Breast epithelium (tissue), 3 donors: Measurements from ENCODE around the gene ATP8B3.

Experiments
- POLR2A ChIP-seq: fragments of 450-650 bp; IDR thresholded peaks from one replicate; pipeline ENCODE4 v1.6.1; 2016; ENCODE audit warnings: antibody characterized with exemption, mild to moderate bottlenecking, moderate library complexity
- POLR2AphosphoS5 ChIP-seq, 3 donors: sonication (generic); formaldehyde crosslinking; IDR thresholded peaks; one replicate each; pipeline ENCODE4 v1.6.1; 2017; ENCODE audit warnings: antibody characterized with exemption in 3 of 3
- TF ChIP-seq, protein P1 (sequence below), 3 donors: fragments of 450-650 bp; IDR thresholded peaks; one replicate each; pipeline ENCODE4 v1.5.1; 2016 to 2017; ENCODE audit warnings: antibody characterized with exemption in 3 of 3, mild to moderate bottlenecking in 3 of 3, moderate library complexity in 3 of 3

- TF ChIP-seq, protein P1, sequence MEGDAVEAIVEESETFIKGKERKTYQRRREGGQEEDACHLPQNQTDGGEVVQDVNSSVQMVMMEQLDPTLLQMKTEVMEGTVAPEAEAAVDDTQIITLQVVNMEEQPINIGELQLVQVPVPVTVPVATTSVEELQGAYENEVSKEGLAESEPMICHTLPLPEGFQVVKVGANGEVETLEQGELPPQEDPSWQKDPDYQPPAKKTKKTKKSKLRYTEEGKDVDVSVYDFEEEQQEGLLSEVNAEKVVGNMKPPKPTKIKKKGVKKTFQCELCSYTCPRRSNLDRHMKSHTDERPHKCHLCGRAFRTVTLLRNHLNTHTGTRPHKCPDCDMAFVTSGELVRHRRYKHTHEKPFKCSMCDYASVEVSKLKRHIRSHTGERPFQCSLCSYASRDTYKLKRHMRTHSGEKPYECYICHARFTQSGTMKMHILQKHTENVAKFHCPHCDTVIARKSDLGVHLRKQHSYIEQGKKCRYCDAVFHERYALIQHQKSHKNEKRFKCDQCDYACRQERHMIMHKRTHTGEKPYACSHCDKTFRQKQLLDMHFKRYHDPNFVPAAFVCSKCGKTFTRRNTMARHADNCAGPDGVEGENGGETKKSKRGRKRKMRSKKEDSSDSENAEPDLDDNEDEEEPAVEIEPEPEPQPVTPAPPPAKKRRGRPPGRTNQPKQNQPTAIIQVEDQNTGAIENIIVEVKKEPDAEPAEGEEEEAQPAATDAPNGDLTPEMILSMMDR (IDR thresholded peaks at IDR 0.05) = no peak
- TF ChIP-seq POLR2AphosphoS5 (IDR thresholded peaks at IDR 0.05) = no peak
- no peak for TF ChIP-seq POLR2A
These were observed 11.6 kb upstream of the ATP8B3 start for GRCh38 chr19:1823539-1824251.
